NCI-H1930 (cell line): ENCODE measurements around the gene SOX6.
A peak's percentile ranks its signal among the peaks of the same experiment; 100 is the strongest.

Experiments used
- DNase-seq, 2 experiments: peaks; one replicate each; lab custom pipeline; 2025; lab: John Stamatoyannopoulos, UW

SOX6 gene

GRCh38 chr11:16364254-16364653 lies 7.9 kb upstream of the SOX6 start:
- no peak for DNase-seq

- DNase-seq = no peak
Observed at GRCh38 chr11:16363706-16364105, 7.4 kb upstream of the SOX6 start.

GRCh38 chr11:16361108-16361865 lies 4.9 kb upstream of the SOX6 start:
- no peak for DNase-seq

GRCh38 chr11:16359369-16359768 lies 3.0 kb upstream of the SOX6 start:
- no peak for DNase-seq

- DNase-seq = no peak
Observed at GRCh38 chr11:16358726-16359125, 2.4 kb upstream of the SOX6 start.

GRCh38 chr11:16357775-16358174 lies 1.4 kb upstream of the SOX6 start:
- DNase-seq = no peak

- no peak for DNase-seq
Observed at GRCh38 chr11:16356761-16357393, 531 bp upstream of the SOX6 start.

- DNase-seq = peak in 1 of 2 experiments; percentile 56
Observed at GRCh38 chr11:16352707-16353106, 3.6 kb downstream of the SOX6 start.

GRCh38 chr11:16350125-16350524 lies 6.2 kb downstream of the SOX6 start:
- DNase-seq = no peak

- DNase-seq = no peak
Observed at GRCh38 chr11:16347928-16348685, 8.2 kb downstream of the SOX6 start.

GRCh38 chr11:16346975-16347374 lies 9.4 kb downstream of the SOX6 start:
- DNase-seq = no peak

GRCh38 chr11:16341853-16342252 lies 14.5 kb downstream of the SOX6 start:
- no peak for DNase-seq

GRCh38 chr11:16338393-16338792 lies 18.0 kb downstream of the SOX6 start:
- no peak for DNase-seq

- DNase-seq = no peak
Observed at GRCh38 chr11:16337421-16338213, 18.7 kb downstream of the SOX6 start.

GRCh38 chr11:16336721-16337120 lies 19.6 kb downstream of the SOX6 start:
- DNase-seq = no peak

- DNase-seq = no peak
Observed at GRCh38 chr11:16336204-16336603, 20.1 kb downstream of the SOX6 start.

GRCh38 chr11:16335236-16335962 lies 20.9 kb downstream of the SOX6 start:
- DNase-seq = no peak

GRCh38 chr11:16326679-16327297 lies 29.6 kb downstream of the SOX6 start:
- no peak for DNase-seq

GRCh38 chr11:16322190-16322589 lies 34.2 kb downstream of the SOX6 start:
- no peak for DNase-seq

- no peak for DNase-seq
Observed at GRCh38 chr11:16321148-16321547, 35.2 kb downstream of the SOX6 start.

- no peak for DNase-seq
Observed at GRCh38 chr11:16318320-16318719, 38.0 kb downstream of the SOX6 start.
